ENCODE data around the gene OSGIN1.

Gene OSGIN1

GRCh38 chr16:83942815-83943515 lies 10.1 kb upstream of the OSGIN1 start:
- H3K4me3 ChIP-seq (ENCODE audit: low read depth, low read length), result no peak overlapping the region
- no peak for TF ChIP-seq CTCF (IDR thresholded peaks at IDR 0.05; ENCODE audit: low read depth, low read length)

DNA sequence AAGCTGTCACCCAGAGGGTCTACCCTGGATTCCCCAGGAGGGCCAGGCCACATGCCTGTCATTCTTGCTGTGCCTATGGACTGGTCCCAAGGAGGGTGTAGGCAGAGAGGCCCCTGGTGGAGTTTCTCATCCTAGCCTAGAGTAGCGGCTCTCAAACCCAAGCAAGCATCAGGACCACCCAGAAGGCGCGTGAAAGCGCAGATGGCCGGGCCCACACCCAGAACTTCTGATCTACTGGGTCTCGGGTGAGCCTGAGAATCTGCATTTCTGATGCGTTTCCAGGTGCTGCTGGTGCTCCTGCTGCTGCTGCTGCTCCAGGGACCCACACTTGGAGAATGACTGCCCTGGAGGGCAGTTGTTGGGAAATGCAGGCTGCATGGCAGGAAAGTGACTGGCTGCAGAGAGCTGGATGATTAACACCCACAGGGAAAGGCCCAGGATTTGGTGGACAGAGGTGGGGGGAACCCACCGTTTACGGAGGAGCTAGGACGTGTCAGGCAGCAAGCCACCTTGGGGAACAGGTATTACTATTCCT lies 9.5 kb upstream of the OSGIN1 start:
- no peak for TF ChIP-seq CTCF (IDR thresholded peaks at IDR 0.05; ENCODE audit: low read depth, low read length)
- no peak overlapping the region for H3K4me3 ChIP-seq (ENCODE audit: low read depth, low read length)

DNA sequence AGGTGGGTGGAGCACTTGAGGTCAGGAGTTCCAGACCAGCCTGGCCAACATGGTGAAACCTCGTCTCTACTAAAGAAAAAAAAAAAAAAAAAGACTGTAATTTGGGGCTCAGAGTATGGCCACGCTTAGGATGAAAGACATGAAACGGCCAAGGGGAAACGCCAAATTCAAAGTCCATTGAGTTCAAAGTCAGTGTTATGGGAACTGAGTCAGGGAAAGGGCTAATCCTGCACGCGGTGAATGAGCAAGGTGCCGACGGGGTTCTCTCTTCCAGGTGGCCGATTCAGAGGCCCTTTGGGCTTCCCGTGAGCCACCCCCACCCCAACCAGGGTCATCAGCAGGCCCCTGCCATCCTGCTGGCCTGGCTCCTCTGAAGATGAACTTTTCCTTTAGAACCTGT lies 7.5 kb upstream of the OSGIN1 start:
- H3K4me3 ChIP-seq (ENCODE audit: low read depth, low read length), result no peak overlapping the region
- TF ChIP-seq CTCF (IDR thresholded peaks at IDR 0.05; ENCODE audit: low read depth, low read length), result no peak

GRCh38 chr16:83946154-83946780 lies 6.8 kb upstream of the OSGIN1 start:
- H3K4me3 ChIP-seq (ENCODE audit: low read depth, low read length), result no peak overlapping the region
- no peak for TF ChIP-seq CTCF (IDR thresholded peaks at IDR 0.05; ENCODE audit: low read depth, low read length)

- TF ChIP-seq CTCF (IDR thresholded peaks at IDR 0.05; ENCODE audit: low read depth, low read length), result no peak
Observed at GRCh38 chr16:83946781-83947566, 6.1 kb upstream of the OSGIN1 start.

DNA sequence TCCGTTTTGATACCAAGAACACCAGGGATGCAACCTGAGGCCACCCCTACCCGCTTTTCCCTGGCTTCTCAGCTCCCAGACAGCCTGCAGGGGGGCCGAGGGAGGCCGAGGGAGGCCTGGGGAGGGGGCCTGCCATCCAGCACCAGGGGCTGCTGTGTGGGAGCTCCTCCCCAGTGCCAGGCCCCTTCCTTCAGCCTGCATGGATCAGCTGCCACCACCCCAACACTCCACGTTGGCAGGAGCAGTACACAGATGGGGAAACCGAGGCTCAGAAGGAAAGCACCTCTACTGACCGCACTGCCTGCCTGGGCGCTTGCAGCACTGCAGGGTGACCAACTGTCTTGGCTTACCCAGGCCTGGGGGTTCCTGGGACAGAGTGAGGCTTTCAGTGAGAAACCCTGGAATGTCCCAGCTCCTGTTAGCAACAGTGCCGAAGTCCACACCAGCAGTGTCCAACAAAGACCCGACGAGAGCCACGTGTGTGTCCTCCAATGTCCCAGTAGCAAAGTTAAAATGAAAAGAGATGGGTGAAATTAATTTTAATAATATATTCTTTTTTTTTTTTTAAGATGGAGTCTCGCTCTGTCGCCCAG lies 5.3 kb upstream of the OSGIN1 start:
- H3K4me3 ChIP-seq (ENCODE audit: low read depth, low read length), result no peak overlapping the region
- TF ChIP-seq CTCF (IDR thresholded peaks at IDR 0.05; ENCODE audit: low read depth, low read length), result no peak

More at GRCh38 chr16:83946781-83947566, 6.1 kb upstream of the OSGIN1 start:
- H3K4me3 ChIP-seq (ENCODE audit: low read depth, low read length), result no peak overlapping the region

Data from WI38 (cell line).